Neuron (in vitro differentiated cells): Measurements from ENCODE around the gene TARBP1.

Experiments used
- H2AFZ ChIP-seq: one replicate; pipeline ENCODE4 v1.6.1; 2013; ENCODE audit warnings: low read depth, mild to moderate bottlenecking, inconsistent platforms, low read length, moderate library complexity
- H3K27me3 ChIP-seq: one replicate; pipeline ENCODE4 v1.6.1; 2013; ENCODE audit warnings: low read length; ENCODE audit not compliant: insufficient read depth
- H3K36me3 ChIP-seq: one replicate; pipeline ENCODE4 v1.6.1; 2013; ENCODE audit warnings: low read length; ENCODE audit not compliant: insufficient read depth
- H3K4me1 ChIP-seq: one replicate; pipeline ENCODE4 v1.6.1; 2013; ENCODE audit warnings: low read length; ENCODE audit not compliant: insufficient read depth
- H3K4me3 ChIP-seq: 2 replicates; pipeline ENCODE4 v1.5.1; 2013; ENCODE audit warnings: mild to moderate bottlenecking, low read length, moderate library complexity
- H3K9me3 ChIP-seq: one replicate; pipeline ENCODE4 v1.6.1; 2013; ENCODE audit warnings: low read length

TARBP1 gene

DNA sequence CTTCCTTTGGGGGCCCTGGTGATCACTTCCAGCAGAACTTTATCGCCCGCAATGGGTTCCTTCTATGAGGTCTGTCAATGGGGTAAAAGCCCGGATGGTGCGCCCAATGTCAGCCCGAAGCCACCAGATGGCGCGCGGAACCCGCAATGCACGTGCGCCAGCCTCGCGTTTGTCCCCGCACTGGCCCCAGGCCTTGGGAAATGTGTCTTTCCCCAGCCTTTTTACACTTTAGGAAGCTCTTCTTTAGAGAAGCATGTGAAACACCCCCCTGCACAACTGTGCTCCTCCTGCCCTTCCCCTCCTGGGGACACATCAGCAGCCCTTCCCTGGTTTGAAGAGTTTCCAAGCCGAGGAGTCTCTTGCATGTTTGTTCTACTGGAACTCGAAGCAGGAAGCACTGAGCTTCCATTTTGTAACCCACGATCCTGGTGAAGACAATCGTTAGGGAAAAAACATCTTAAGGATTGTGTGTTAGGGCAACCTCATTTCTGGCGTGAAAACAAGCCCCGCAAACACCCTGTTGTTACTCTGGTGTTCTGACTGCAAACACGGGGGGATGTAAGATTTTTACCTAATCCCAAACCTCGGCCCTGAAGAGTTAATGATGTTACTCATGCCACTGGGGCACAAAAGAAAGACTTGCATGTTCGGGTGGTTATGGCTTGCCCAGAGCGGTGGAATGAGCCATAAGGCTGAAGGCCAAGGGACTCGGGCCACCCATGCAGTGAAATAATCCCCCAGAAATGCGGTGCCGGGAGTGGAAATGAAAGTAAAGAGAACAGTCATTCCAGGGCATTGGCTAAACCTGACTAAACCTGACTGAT, 20.4 kb upstream of the TARBP1 start:
- Histone ChIP-seq H3K36me3 (no peaks in the 10 kb centered on the region), H3K4me1 (peaks cover 16% of the 10 kb centered on the region), H2AFZ (peak overlapping the region; percentile 39), H3K27me3 (no peaks in the 10 kb centered on the region), H3K4me3 (no peak overlapping the region), H3K9me3 (no peaks in the 10 kb centered on the region)

GRCh38 chr1:234498448-234499118, 19.6 kb upstream of the TARBP1 start:
- H3K27me3 ChIP-seq = no peaks in the 10 kb centered on the region
- H3K4me3 ChIP-seq = no peak overlapping the region
- peaks cover 16% of the 10 kb centered on the region for H3K4me1 ChIP-seq
- H3K9me3 ChIP-seq = peaks cover 1% of the 10 kb centered on the region
- peak overlapping the region; percentile 39 for H2AFZ ChIP-seq
- H3K36me3 ChIP-seq = no peaks in the 10 kb centered on the region

- Histone ChIP-seq H3K36me3 (no peaks in the 10 kb centered on the region), H3K4me1 (peaks cover 16% of the 10 kb centered on the region), H3K9me3 (peaks cover 2% of the 10 kb centered on the region), H3K4me3 (no peak overlapping the region), H3K27me3 (no peaks in the 10 kb centered on the region), H2AFZ (no peak overlapping the region)
These were observed 18.6 kb upstream of the TARBP1 start for GRCh38 chr1:234497589-234497988.

- no peaks in the 10 kb centered on the region for H3K36me3 ChIP-seq
- peaks cover 2% of the 10 kb centered on the region for H3K9me3 ChIP-seq
- H2AFZ ChIP-seq = no peak overlapping the region
- peaks cover 13% of the 10 kb centered on the region for H3K4me1 ChIP-seq
- no peak overlapping the region for H3K4me3 ChIP-seq
- no peaks in the 10 kb centered on the region for H3K27me3 ChIP-seq
These were observed 16.4 kb upstream of the TARBP1 start for GRCh38 chr1:234495231-234495990.

DNA sequence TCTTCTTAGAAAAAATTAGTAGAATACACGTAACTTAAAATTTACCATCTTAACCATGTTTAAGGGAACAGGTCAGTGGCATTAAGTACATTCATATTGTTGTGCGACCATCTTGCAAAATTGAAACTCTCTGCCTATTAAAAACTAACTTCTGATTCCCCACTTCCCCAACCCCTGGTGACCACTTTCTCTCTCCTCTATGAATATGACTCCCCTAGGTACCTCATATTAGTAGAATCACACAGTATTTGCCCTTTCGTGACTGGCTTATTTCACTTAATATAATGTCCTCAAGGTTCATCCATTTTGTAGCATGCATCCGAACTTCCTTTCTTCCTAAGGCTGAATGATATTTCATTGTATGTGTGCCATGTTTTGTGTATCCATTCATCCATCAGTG, 15.1 kb upstream of the TARBP1 start:
- Histone ChIP-seq H3K36me3 (no peaks in the 10 kb centered on the region), H3K9me3 (peaks cover 2% of the 10 kb centered on the region), H3K4me1 (peaks cover under 1% of the 10 kb centered on the region), H2AFZ (no peak overlapping the region), H3K4me3 (no peak overlapping the region), H3K27me3 (no peaks in the 10 kb centered on the region)

DNA sequence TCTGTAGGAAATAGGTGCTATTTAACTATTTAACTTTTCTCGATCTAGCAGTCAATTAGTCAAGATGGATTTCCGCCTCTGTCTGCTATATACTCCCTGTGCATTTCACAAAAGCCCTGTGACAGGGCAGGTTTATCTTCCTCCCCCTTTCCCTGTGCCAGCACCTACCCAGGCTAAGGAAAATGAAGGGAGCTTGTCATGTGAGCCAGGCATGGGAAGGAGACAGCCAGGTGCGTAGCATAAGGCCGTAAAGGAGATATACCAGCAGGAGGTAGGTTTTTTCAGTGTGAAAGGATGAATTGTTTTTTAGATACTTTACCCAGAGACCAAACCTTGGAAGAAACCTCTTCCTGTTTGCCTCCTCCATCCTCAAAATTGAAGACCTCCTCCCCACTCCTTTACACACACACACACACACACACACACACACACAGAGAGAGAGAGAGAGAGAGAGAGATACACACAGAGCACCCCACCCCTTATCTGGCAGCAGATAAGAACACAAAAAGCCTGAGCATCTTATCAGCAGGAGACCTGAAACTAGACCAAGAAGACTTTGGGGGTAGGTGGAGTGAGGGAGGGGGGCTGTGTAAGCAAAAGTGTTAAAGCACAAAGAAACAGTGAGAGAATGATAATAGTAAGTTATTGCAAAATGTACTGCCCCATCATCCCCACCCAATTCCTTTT, 12.0 kb upstream of the TARBP1 start:
- H3K27me3 ChIP-seq = no peaks in the 10 kb centered on the region
- peaks cover 3% of the 10 kb centered on the region for H3K4me1 ChIP-seq
- H3K36me3 ChIP-seq = no peaks in the 10 kb centered on the region
- no peak overlapping the region for H3K4me3 ChIP-seq
- no peak overlapping the region for H2AFZ ChIP-seq
- peaks cover 2% of the 10 kb centered on the region for H3K9me3 ChIP-seq

- H3K36me3 ChIP-seq = no peaks in the 10 kb centered on the region
- H2AFZ ChIP-seq = no peak overlapping the region
- H3K27me3 ChIP-seq = no peaks in the 10 kb centered on the region
- H3K4me1 ChIP-seq = peaks cover 3% of the 10 kb centered on the region
- H3K9me3 ChIP-seq = peaks cover 2% of the 10 kb centered on the region
- no peak overlapping the region for H3K4me3 ChIP-seq
These were observed 10.7 kb upstream of the TARBP1 start for GRCh38 chr1:234489698-234490077.

DNA sequence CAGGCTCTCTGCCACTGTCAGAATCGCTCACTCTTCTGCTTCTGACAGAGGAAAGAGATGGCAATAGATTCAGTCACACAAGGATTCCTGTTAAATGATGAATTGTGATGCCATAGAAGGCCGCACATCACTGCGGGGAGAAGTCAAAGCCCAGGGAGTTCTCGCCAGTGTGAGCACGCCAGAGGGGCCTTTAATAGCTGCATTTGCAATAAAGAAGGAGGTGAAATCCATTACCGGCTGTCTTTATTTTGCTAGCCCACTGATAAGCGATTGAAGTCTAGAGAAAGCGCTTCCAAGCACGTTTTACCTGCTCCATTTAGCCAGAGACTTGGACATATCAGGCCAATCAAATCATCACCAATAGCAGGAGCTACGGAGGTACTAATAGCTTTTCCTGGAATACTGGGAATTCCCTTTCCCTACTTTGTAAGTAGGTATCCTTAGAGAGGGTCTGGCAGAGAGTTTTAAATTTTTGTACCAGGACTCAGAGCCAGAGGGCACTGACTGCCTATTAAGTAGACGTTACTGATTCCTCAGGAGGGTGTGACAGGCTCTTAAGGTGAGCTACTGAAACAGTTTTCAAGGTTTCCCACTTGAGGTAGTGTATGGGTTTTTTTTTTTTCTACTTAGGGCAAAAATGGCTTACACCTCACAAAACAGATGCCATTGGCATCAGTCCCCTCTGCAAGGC, 10.2 kb upstream of the TARBP1 start:
- H3K4me3 ChIP-seq = no peak overlapping the region
- H3K9me3 ChIP-seq = peaks cover 2% of the 10 kb centered on the region
- H2AFZ ChIP-seq = no peak overlapping the region
- peaks cover 3% of the 10 kb centered on the region for H3K4me1 ChIP-seq
- H3K27me3 ChIP-seq = no peaks in the 10 kb centered on the region
- H3K36me3 ChIP-seq = no peaks in the 10 kb centered on the region

DNA sequence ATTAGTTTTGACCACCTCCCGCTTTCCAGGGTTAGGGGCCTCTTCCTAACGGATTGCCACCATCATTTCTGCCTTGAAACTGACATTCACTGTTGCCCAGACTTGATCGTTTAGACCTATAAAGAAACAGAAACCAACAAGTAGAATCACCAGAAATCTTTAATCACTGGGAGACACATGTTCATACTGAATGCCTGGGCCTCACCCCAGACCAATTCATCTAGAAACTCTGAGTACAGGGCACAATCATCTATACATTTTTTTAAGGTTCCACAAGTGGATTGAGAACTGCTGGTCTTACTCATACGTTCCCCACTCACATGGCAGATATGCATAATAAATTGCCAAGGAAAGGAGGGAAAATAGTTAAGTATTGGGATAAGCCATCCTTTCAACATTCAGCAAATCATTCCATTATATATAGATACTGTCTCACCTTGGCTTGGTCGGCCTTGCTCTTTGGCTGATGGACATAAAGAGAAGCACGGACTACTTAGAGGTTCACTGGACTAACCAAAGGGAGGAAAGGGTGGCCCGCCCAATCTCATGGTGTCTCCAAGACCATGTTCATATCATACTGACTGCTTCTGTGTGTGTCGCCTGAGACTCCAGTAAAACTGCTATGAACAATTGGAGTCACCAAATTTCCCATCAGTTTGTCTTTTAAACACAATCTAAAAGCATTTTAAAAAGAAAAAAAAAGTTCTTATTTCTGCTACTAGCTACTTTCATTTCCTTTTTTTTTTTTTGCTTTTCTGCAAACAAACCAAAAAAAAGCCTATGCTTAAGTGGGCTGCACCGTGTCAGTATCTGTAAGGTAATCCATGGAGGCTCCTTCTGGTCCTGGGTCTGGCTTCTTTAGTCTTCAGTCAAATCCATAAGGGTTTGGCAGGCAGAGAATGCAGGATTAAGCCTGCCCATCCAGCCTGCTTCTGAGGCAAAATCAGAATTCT, 9.4 kb upstream of the TARBP1 start:
- H3K4me1 ChIP-seq = peaks cover 3% of the 10 kb centered on the region
- no peaks in the 10 kb centered on the region for H3K9me3 ChIP-seq
- H3K36me3 ChIP-seq = no peaks in the 10 kb centered on the region
- H2AFZ ChIP-seq = no peak overlapping the region
- no peak overlapping the region for H3K4me3 ChIP-seq
- no peaks in the 10 kb centered on the region for H3K27me3 ChIP-seq

GRCh38 chr1:234486858-234487840, 8.2 kb upstream of the TARBP1 start:
- Histone ChIP-seq H3K4me1 (peaks cover 3% of the 10 kb centered on the region), H2AFZ (no peak overlapping the region), H3K9me3 (no peaks in the 10 kb centered on the region), H3K4me3 (no peak overlapping the region), H3K27me3 (peaks cover 4% of the 10 kb centered on the region), H3K36me3 (no peaks in the 10 kb centered on the region)
